Measurements from ENCODE around the gene OTULIN.

The OTULIN gene

GRCh38 chr5:14744296-14745187 is 80.0 kb downstream of the OTULIN start:
- DNase-seq, result no peak

- no peak for DNase-seq
These were observed 80.7 kb downstream of the OTULIN start for GRCh38 chr5:14745188-14745563.

GRCh38 chr5:14745753-14746152 is 81.2 kb downstream of the OTULIN start:
- DNase-seq, result no peak

GRCh38 chr5:14748180-14748900 is 83.8 kb downstream of the OTULIN start:
- DNase-seq, result no peak

All from NCI-H526 treated with DMSO at 0.1 percent for 48 hours (cell line).